Prostate gland (tissue), 2 donors: Measurements from ENCODE around the gene IL20.

Experiments
- POLR2A ChIP-seq: fragments of 450-650 bp; IDR thresholded peaks from one replicate; pipeline ENCODE4 v1.6.1; 2016; ENCODE audit warnings: antibody characterized with exemption, mild to moderate bottlenecking
- POLR2AphosphoS5 ChIP-seq: sonication (generic); formaldehyde crosslinking; IDR thresholded peaks from one replicate; pipeline ENCODE4 v1.6.1; 2017; ENCODE audit warnings: antibody characterized with exemption
- TF ChIP-seq, protein P1 (sequence below), 4 experiments: fragments of 200-600 bp in 2 of 4; fragments of 450-650 bp in 2 of 4; sonication (generic) in 2 of 4; IDR thresholded peaks; 1 replicate in 3 of 4; 2 replicates in 1 of 4; pipeline ENCODE4 v1.5.1; 2016 to 2019; ENCODE audit warnings: antibody characterized with exemption in 4 of 4, mild to moderate bottlenecking in 2 of 4, moderate library complexity in 2 of 4

GRCh38 chr1:206915030-206915735 is 49.8 kb downstream of the IL20 start:
- TF ChIP-seq, protein P1, sequence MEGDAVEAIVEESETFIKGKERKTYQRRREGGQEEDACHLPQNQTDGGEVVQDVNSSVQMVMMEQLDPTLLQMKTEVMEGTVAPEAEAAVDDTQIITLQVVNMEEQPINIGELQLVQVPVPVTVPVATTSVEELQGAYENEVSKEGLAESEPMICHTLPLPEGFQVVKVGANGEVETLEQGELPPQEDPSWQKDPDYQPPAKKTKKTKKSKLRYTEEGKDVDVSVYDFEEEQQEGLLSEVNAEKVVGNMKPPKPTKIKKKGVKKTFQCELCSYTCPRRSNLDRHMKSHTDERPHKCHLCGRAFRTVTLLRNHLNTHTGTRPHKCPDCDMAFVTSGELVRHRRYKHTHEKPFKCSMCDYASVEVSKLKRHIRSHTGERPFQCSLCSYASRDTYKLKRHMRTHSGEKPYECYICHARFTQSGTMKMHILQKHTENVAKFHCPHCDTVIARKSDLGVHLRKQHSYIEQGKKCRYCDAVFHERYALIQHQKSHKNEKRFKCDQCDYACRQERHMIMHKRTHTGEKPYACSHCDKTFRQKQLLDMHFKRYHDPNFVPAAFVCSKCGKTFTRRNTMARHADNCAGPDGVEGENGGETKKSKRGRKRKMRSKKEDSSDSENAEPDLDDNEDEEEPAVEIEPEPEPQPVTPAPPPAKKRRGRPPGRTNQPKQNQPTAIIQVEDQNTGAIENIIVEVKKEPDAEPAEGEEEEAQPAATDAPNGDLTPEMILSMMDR (IDR thresholded peaks at IDR 0.05) = no peak
- TF ChIP-seq POLR2A = no peak
- no peak for TF ChIP-seq POLR2AphosphoS5
